Ramos (cell line): ENCODE results near the gene DOK3.
"Not testable (repeated sequence)": the region's sequence is repeated elsewhere in the genome, so short reads cannot be mapped to it uniquely, and the experiment has no call there.

Source experiments
- in situ Hi-C: fragments of 300-500 bp; cut with MboI; formaldehyde crosslinking; loops from one replicate; pipeline ENCODE4 v1.14.3; 2022; ENCODE audit warnings: low sequenced_read_pairs; ENCODE audit not compliant: unreplicated experiment

Gene DOK3

GRCh38 chr5:177536386-177536785 is 26.8 kb upstream of the DOK3 start:
- in situ Hi-C loops = no loop called here

- in situ Hi-C loops = no loop called here
Measured at GRCh38 chr5:177535125-177535524, 25.5 kb upstream of the DOK3 start.

GRCh38 chr5:177534433-177534832 is 24.8 kb upstream of the DOK3 start:
- in situ Hi-C loops = not testable (repeated sequence)

- in situ Hi-C loops = no loop called here
Measured at GRCh38 chr5:177531209-177531940, 21.7 kb upstream of the DOK3 start.

GRCh38 chr5:177530638-177531037 is 21.0 kb upstream of the DOK3 start:
- in situ Hi-C loops = no loop called here

GRCh38 chr5:177529247-177530203 is 19.9 kb upstream of the DOK3 start:
- in situ Hi-C loops = no loop called here

GRCh38 chr5:177528631-177529030 is 19.0 kb upstream of the DOK3 start:
- in situ Hi-C loops = no loop called here

- in situ Hi-C loops = no loop called here
Measured at GRCh38 chr5:177527595-177527994, 18.0 kb upstream of the DOK3 start.

- in situ Hi-C loops = no loop called here
Measured at GRCh38 chr5:177526791-177527190, 17.2 kb upstream of the DOK3 start.

- in situ Hi-C loops = no loop called here
Measured at GRCh38 chr5:177526191-177526590, 16.6 kb upstream of the DOK3 start.

- in situ Hi-C loops = no loop called here
Measured at GRCh38 chr5:177524941-177525655, 15.5 kb upstream of the DOK3 start.

- in situ Hi-C loops = no loop called here
Measured at GRCh38 chr5:177524539-177524900, 14.9 kb upstream of the DOK3 start.

GRCh38 chr5:177523711-177524538 is 14.3 kb upstream of the DOK3 start:
- in situ Hi-C loops = no loop called here

GRCh38 chr5:177520916-177521513 is 11.4 kb upstream of the DOK3 start:
- in situ Hi-C loops = no loop called here

- in situ Hi-C loops = no loop called here
Measured at GRCh38 chr5:177520271-177520670, 10.6 kb upstream of the DOK3 start.

- in situ Hi-C loops = no loop called here
Measured at GRCh38 chr5:177519463-177520235, 10.0 kb upstream of the DOK3 start.

GRCh38 chr5:177516601-177517568 is 7.3 kb upstream of the DOK3 start, which contains the start of gene DDX41:
Gene DDX41 (minus strand): TSS chr5:177516961. CDS start chr5:177516945, 16 bp downstream.
- in situ Hi-C loops = no loop called here

- in situ Hi-C loops = no loop called here
Measured at GRCh38 chr5:177515580-177515979, 6.0 kb upstream of the DOK3 start.
